Measurements from ENCODE around the gene PALMD. TPM values are rescaled to one million over a fixed set of nuclear protein-coding genes. Genes with fewer than 3 reads are reported as not detected.

The PALMD gene
- total RNA-seq, 2 experiments from 2014 or later: not detected

DNA sequence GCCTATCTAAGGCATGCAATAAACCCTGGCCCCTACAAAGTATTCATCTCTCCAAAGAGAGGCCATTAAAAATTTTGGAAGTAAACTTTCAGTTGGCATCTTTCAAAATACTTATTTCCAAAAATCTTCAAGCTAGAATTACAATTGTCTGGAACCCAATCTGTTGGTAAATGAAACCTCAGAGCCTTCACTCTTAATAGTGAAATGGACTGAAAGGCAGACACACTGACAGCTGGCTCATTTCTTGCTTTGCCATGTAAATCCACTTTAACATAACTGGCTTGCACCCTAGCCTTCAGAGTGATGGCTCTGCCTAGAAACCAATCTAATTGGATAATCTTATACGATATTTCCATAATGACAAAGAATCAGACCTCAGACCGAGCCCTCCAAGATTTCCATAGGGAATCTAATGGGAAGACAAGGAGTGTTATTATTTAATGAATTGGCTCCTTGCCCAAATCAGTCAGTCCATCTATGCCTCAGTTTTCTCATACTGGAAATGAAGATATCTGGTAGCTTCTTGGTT is 9.2 kb upstream of the PALMD start:
- CTCF ChIA-PET: no interaction called here
- Mint-ChIP-seq H3K4me3 (no peak overlapping the region), H3K9me3 (no peaks in the 10 kb centered on the region), H3K27ac (no peak overlapping the region), H3K36me3 (ENCODE audit: low read depth) (no peaks in the 10 kb centered on the region), H3K27me3 (no peaks in the 10 kb centered on the region), H3K4me1 (ENCODE audit: low read depth) (no peaks in the 10 kb centered on the region)
- Histone ChIP-seq H3K9me3 (ENCODE audit: control insufficient read depth in 1 of 2, insufficient read depth in 1 of 2, low read length in 2 of 2) (no peaks in the 10 kb centered on the region), H3K27me3 (ENCODE audit: control insufficient read depth in 1 of 2, insufficient read depth in 2 of 2, low read length in 2 of 2) (no peaks in the 10 kb centered on the region), H3K27ac (ENCODE audit: low read depth in 1 of 2, low read length in 2 of 2) (no peak overlapping the region), H3K36me3 (ENCODE audit: insufficient read depth, low read length) (no peaks in the 10 kb centered on the region), H3K4me3 (ENCODE audit: low read length) (no peak overlapping the region), H3K4me1 (ENCODE audit: insufficient read depth, low read length) (no peaks in the 10 kb centered on the region)
- TF ChIP-seq CTCF (IDR thresholded peaks at IDR 0.05): no peak
- no peak for DNase-seq
- POLR2A ChIA-PET: no interaction called here
- ATAC-seq (ENCODE audit: poor library complexity): no peak
- intact Hi-C loops (cut with DNase I, micrococcal nuclease): no loop called here

GRCh38 chr1:99638853-99639252 is 7.1 kb upstream of the PALMD start:
- Mint-ChIP-seq H3K9me3 (no peaks in the 10 kb centered on the region), H3K36me3 (ENCODE audit: low read depth) (no peaks in the 10 kb centered on the region), H3K27me3 (no peaks in the 10 kb centered on the region), H3K27ac (no peak overlapping the region), H3K4me1 (ENCODE audit: low read depth) (no peaks in the 10 kb centered on the region), H3K4me3 (no peak overlapping the region)
- POLR2A ChIA-PET: no interaction called here
- CTCF ChIA-PET: no interaction called here
- DNase-seq (no peak), ATAC-seq (ENCODE audit: poor library complexity) (no peak)
- Histone ChIP-seq H3K27ac (ENCODE audit: low read depth in 1 of 2, low read length in 2 of 2) (no peak overlapping the region), H3K27me3 (ENCODE audit: control insufficient read depth in 1 of 2, insufficient read depth in 2 of 2, low read length in 2 of 2) (no peaks in the 10 kb centered on the region), H3K4me3 (ENCODE audit: low read length) (no peak overlapping the region), H3K9me3 (ENCODE audit: control insufficient read depth in 1 of 2, insufficient read depth in 1 of 2, low read length in 2 of 2) (no peaks in the 10 kb centered on the region), H3K4me1 (ENCODE audit: insufficient read depth, low read length) (no peaks in the 10 kb centered on the region), H3K36me3 (ENCODE audit: insufficient read depth, low read length) (no peaks in the 10 kb centered on the region)
- intact Hi-C loops (cut with DNase I, micrococcal nuclease): no loop called here
- TF ChIP-seq CTCF (IDR thresholded peaks at IDR 0.05): no peak

- POLR2A ChIA-PET: no interaction called here
- no peak for TF ChIP-seq CTCF (IDR thresholded peaks at IDR 0.05)
- CTCF ChIA-PET: no interaction called here
- Mint-ChIP-seq H3K27me3 (no peaks in the 10 kb centered on the region), H3K36me3 (ENCODE audit: low read depth) (no peaks in the 10 kb centered on the region), H3K9me3 (no peaks in the 10 kb centered on the region), H3K4me3 (no peak overlapping the region), H3K4me1 (ENCODE audit: low read depth) (no peaks in the 10 kb centered on the region), H3K27ac (no peak overlapping the region)
- no peak overlapping the region for H3K4me3 ChIP-seq (ENCODE audit: low read length)
- intact Hi-C loops (cut with DNase I, micrococcal nuclease): no loop called here
- H3K27ac ChIP-seq (ENCODE audit: low read depth in 1 of 2, low read length in 2 of 2): no peak overlapping the region
- DNase-seq (no peak), ATAC-seq (ENCODE audit: poor library complexity) (no peak)
- no peaks in the 10 kb centered on the region for H3K9me3 ChIP-seq (ENCODE audit: control insufficient read depth in 1 of 2, insufficient read depth in 1 of 2, low read length in 2 of 2)
- no peaks in the 10 kb centered on the region for H3K36me3 ChIP-seq (ENCODE audit: insufficient read depth, low read length)
- H3K4me1 ChIP-seq (ENCODE audit: insufficient read depth, low read length): no peaks in the 10 kb centered on the region
- peaks cover 0 to 4% of the 10 kb centered on the region in 2 experiments for H3K27me3 ChIP-seq (ENCODE audit: control insufficient read depth in 1 of 2, insufficient read depth in 2 of 2, low read length in 2 of 2)
These were observed 6.5 kb upstream of the PALMD start for GRCh38 chr1:99639408-99639807.

Measured in CD4-positive, alpha-beta T cell (primary cell).